Stimulated activated CD4-positive, alpha-beta T cell treated with anti-CD3 and anti-CD28 coated beads, Interleukin-1b, Interleukin-23, amount 100 ng/mL, for 48 hours (primary cell): Measurements from ENCODE around the gene TRIM61.
A peak's percentile ranks its signal among the peaks of the same experiment; 100 is the strongest.
"Not testable (repeated sequence)": the region's sequence is repeated elsewhere in the genome, so short reads cannot be mapped to it uniquely, and the experiment has no call there.

Experiments used
- DNase-seq: peaks from one replicate; pipeline ENCODE4 v3.0.0-alpha.2; 2020

Gene TRIM61

GRCh38 chr4:164956766-164957643 is 20.5 kb downstream of the TRIM61 start:
- peak; percentile 80 for DNase-seq

GRCh38 chr4:164955107-164955805 is 22.2 kb downstream of the TRIM61 start:
- no peak for DNase-seq

GRCh38 chr4:164952551-164952950 is 24.9 kb downstream of the TRIM61 start:
- DNase-seq = no peak

GRCh38 chr4:164949448-164950143 is 27.9 kb downstream of the TRIM61 start:
- DNase-seq = no peak

- DNase-seq = no peak
These were observed 28.5 kb downstream of the TRIM61 start for GRCh38 chr4:164948975-164949374.

- not testable (repeated sequence) for DNase-seq
These were observed 29.5 kb downstream of the TRIM61 start for GRCh38 chr4:164948006-164948405.

GRCh38 chr4:164946810-164947209 is 30.6 kb downstream of the TRIM61 start:
- no peak for DNase-seq

- DNase-seq = no peak
These were observed 32.3 kb downstream of the TRIM61 start for GRCh38 chr4:164945146-164945545.

- no peak for DNase-seq
These were observed 34.3 kb downstream of the TRIM61 start for GRCh38 chr4:164943192-164943591.

- DNase-seq = no peak
These were observed 39.7 kb downstream of the TRIM61 start for GRCh38 chr4:164937576-164938270.

- not testable (repeated sequence) for DNase-seq
These were observed 41.4 kb downstream of the TRIM61 start for GRCh38 chr4:164935865-164936606.

GRCh38 chr4:164935363-164935762 is 42.1 kb downstream of the TRIM61 start:
- DNase-seq = no peak

GRCh38 chr4:164933244-164933643 is 44.2 kb downstream of the TRIM61 start:
- DNase-seq = no peak

- DNase-seq = no peak
These were observed 45.7 kb downstream of the TRIM61 start for GRCh38 chr4:164931551-164932324.

- DNase-seq = no peak
These were observed 46.8 kb downstream of the TRIM61 start for GRCh38 chr4:164930647-164931046.

- DNase-seq = not testable (repeated sequence)
These were observed 50.4 kb downstream of the TRIM61 start for GRCh38 chr4:164927101-164927500.

GRCh38 chr4:164926301-164926700 is 51.2 kb downstream of the TRIM61 start:
- DNase-seq = no peak

- no peak for DNase-seq
These were observed 52.7 kb downstream of the TRIM61 start for GRCh38 chr4:164924670-164925238.

GRCh38 chr4:164918956-164919355 is 58.5 kb downstream of the TRIM61 start:
- no peak for DNase-seq
